ENCODE measurements around the gene ATP6V1G1. TPM values are rescaled to one million over a fixed set of nuclear protein-coding genes. Genes with fewer than 3 reads are reported as not detected.

ATP6V1G1 gene
- 100 to 1,000 TPM in 1 of 3 donors, 10 to 100 TPM in 2; 62.5 to 133 (median 92.3) TPM for polyA plus RNA-seq

GRCh38 chr9:114587345-114588202 lies at the start of gene ATP6V1G1:
TSS of gene ATP6V1G1 (plus strand) at chr9:114587769. CDS start at chr9:114587839, 70 bp downstream.
- WGBS, 3 donors: 1% methylated on average over 52 of the region's 52 CpGs
- no peak within 1 kb of the TSS for H3K27ac ChIP-seq (ENCODE audit: low read depth, low read length)

DNA sequence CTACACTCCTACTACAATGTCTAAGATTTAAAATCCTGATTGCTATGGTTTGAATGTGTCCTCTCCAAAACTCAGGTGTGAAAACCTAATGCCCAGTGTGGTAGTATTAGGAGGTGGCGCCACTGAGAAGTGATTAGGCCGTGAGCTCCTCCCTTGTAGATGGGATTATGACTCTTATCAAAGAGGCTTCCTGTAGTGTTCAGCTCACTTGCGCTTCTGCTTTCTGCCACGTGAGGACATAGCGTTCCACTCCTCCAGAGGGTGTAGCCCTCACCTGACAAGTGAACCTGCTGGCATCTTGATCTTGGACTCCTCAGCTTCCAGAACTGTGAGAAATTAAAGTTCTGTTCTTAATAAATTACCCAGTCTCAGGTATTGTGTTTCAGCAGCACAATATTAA lies 49.3 kb upstream of the ATP6V1G1 start:
- H3K27ac ChIP-seq (ENCODE audit: low read depth, low read length): no peak overlapping the region
- 33 to 42% (median 38%) methylated on average over 5 of the region's 5 CpGs for WGBS, 3 donors

GRCh38 chr9:114539701-114540380 lies 47.7 kb upstream of the ATP6V1G1 start:
- 64 to 74% (median 69%) methylated on average over 9 of the region's 9 CpGs for WGBS, 3 donors
- no peak overlapping the region for H3K27ac ChIP-seq (ENCODE audit: low read depth, low read length)

DNA sequence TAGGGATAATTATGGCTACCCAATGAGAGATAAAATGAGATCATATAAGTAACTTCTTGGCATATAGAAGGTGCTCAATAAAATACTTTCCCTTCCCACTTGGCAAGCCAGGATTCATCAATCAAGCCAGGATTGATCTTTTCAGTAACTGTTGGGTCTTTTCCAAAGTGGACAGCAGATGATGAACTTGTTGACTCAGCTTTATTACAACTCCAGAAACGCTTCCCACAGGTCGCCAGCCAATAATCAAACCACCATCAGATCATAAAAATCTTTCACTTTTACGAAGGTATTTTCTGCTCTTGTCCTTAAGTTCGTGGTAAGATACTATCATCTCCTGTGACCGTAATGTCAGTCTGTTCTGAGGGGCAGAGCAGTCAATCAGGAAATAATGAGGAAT lies 42.5 kb upstream of the ATP6V1G1 start:
- H3K27ac ChIP-seq (ENCODE audit: low read depth, low read length): no peak overlapping the region
- 43 to 74% (median 63%) methylated on average over 5 of the region's 5 CpGs for WGBS, 3 donors

DNA sequence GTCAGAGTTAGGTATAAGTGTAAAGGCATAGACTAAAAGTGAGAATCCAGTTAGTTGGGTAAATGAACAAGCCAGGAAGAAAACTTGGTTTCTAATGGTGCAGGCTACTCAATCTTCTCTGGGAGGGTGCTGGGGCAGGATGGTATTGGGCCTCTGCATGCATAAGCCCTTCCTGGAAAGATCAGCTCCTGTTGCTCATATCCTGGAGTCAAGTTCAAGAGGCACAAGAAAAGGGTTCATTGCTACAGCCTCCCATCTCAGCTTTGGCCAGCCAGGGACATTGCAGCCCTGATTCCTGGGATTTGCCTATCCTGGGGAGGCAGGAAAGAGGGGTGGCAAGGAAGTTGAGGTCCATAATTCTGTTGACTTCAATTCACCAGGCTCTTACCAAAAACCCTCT lies 40.7 kb upstream of the ATP6V1G1 start:
- H3K27ac ChIP-seq (ENCODE audit: low read depth, low read length): no peak overlapping the region

GRCh38 chr9:114549697-114550330 lies 37.8 kb upstream of the ATP6V1G1 start:
- H3K27ac ChIP-seq (ENCODE audit: low read depth, low read length): no peak overlapping the region
- WGBS, 3 donors: 59 to 66% (median 65%) methylated on average over 9 of the region's 9 CpGs

DNA sequence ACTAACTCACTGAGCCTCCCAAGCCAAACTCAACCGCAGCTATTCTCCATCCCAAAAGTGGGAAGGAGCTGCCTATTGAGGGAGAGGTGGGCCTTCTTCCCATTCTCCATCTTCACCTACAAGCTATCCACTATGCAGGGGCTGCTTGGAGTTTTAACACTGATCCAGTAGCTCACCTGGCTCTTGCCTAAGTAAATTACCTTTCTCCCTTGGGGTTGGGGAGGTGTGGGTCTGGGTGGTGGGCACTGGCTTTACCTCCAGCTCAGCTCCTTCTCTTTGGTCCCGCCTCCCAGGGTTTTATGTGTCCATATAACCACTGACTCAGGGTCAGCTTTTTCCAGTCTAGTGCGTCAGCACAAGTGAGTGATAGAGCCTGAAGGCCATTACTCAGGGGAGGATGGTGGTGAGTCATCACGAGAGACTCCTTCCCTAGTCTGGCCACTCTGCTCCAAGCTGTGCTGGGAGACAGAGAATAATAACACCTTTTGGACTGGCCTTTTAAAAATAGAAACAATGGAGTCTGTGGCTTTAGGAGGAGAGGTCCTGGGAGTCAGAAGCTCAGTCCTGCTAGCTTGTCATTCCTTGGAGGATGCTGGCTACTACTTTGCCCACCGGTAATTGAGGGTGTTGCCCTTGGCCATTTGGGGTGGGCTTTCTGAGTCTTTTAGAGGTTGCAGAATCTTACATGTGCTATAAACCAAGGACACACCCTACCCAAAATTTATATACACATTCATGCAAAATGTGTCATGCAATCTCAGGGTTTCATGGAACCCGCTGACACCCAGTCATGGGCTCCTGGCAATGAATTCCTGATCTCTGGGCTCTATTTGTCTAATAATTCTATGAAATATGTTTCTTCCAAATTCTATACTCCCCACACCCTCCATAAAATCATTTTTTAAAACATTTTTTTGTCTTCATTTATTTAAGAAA lies 35.6 kb upstream of the ATP6V1G1 start:
- no peak overlapping the region for H3K27ac ChIP-seq (ENCODE audit: low read depth, low read length)
- 64 to 75% (median 73%) methylated on average over 6 of the region's 6 CpGs for WGBS, 3 donors

GRCh38 chr9:114552706-114553105 lies 34.9 kb upstream of the ATP6V1G1 start:
- 89 to 92% (median 89%) methylated on average over 5 of the region's 5 CpGs for WGBS, 3 donors
- H3K27ac ChIP-seq (ENCODE audit: low read depth, low read length): no peak overlapping the region

- no peak overlapping the region for H3K27ac ChIP-seq (ENCODE audit: low read depth, low read length)
- 90 to 93% (median 93%) methylated on average over 3 of the region's 3 CpGs for WGBS, 3 donors
These were observed 34.4 kb upstream of the ATP6V1G1 start for GRCh38 chr9:114553202-114553601.

DNA sequence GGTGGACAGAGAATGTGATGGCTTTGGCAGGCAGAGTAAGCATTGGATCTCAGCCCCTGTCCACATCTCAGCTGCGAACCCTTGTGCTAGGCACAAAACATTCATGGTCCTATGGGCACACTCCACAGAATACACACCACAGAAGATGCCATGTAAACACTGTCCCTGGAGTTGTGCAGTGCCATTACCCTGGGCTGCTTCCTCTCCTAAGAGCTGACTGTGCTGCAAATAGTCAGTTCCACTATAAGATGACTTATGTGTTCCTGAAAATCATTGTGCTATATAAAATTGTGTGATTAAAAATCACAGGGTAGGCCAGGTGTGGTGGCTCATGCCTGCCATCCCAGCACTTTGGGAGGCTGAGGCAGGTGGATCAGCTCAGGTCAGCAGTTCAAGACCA lies 31.9 kb upstream of the ATP6V1G1 start:
- H3K27ac ChIP-seq (ENCODE audit: low read depth, low read length): no peak overlapping the region
- WGBS, 3 donors: 82 to 94% (median 91%) methylated on average over 1 of the region's 1 CpG

- 31 to 51% (median 46%) methylated on average over 3 of the region's 3 CpGs for whole genome bisulfite sequencing, 3 donors
These were observed 29.4 kb upstream of the ATP6V1G1 start for GRCh38 chr9:114558027-114558675.

GRCh38 chr9:114559830-114560513 lies 27.6 kb upstream of the ATP6V1G1 start:
- H3K27ac ChIP-seq (ENCODE audit: low read depth, low read length): no peak overlapping the region
- 31 to 46% (median 43%) methylated on average over 2 of the region's 2 CpGs for WGBS, 3 donors

More at GRCh38 chr9:114558027-114558675, 29.4 kb upstream of the ATP6V1G1 start:
- H3K27ac ChIP-seq (ENCODE audit: low read depth, low read length): no peak overlapping the region

GRCh38 chr9:114560956-114561355 lies 26.6 kb upstream of the ATP6V1G1 start:
- no peak overlapping the region for H3K27ac ChIP-seq (ENCODE audit: low read depth, low read length)
- 75 to 80% (median 76%) methylated on average over 3 of the region's 3 CpGs for WGBS, 3 donors

DNA sequence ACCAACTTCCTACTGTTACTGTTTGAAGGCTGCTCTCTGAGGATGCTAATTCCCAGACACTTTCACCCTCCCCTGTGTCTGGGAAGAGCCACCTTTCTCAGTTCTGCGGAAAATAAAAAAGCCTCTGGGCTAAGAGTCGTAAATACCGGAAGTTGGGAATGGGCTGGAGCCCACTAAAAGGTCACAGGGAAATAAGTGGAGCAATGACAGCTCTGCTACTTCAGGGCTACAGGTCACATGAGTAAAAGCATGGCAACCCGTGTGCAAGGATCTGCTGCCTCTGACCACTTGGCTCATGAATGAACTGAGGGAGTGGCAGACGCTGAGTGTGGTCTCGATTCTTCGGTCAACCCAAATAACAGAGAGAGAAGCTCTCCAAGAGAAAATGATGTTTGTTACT lies 25.8 kb upstream of the ATP6V1G1 start:
- H3K27ac ChIP-seq (ENCODE audit: low read depth, low read length): no peak overlapping the region
- WGBS, 3 donors: 57 to 82% (median 79%) methylated on average over 7 of the region's 7 CpGs

DNA sequence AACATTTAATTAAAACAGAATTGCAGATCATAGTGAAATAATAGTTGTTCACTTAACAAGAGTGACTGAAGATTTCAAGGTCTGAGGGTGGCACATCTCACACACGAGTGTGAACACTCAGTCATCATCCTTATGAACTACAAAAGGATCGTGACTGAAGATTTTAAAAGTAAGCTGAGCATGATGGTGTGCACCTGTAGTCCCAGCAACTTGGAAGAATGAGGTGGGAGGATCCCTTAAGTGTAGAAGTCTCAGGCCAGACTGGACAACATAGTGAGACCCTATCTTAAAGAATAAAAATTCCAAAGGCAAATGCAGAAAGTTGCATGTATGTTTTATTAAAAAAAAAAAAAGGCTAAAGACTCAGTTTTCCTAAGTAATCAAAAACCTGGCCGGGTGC lies 22.4 kb upstream of the ATP6V1G1 start:
- H3K27ac ChIP-seq (ENCODE audit: low read depth, low read length): no peak overlapping the region
- 75 to 78% (median 76%) methylated on average over 3 of the region's 3 CpGs for WGBS, 3 donors

- no peak overlapping the region for H3K27ac ChIP-seq (ENCODE audit: low read depth, low read length)
- WGBS, 3 donors: 78 to 84% (median 84%) methylated on average over 7 of the region's 7 CpGs
These were observed 16.8 kb upstream of the ATP6V1G1 start for GRCh38 chr9:114570742-114571141.

- WGBS, 3 donors: 60 to 78% (median 78%) methylated on average over 3 of the region's 3 CpGs
- no peak overlapping the region for H3K27ac ChIP-seq (ENCODE audit: low read depth, low read length)
These were observed 16.2 kb upstream of the ATP6V1G1 start for GRCh38 chr9:114571391-114571790.
